Nucleus accumbens (tissue), 56 donors: Measurements from ENCODE around the gene SLC16A13.

Experiments used
- DNase-seq, 56 donors: peaks; one replicate each; lab custom pipeline; 2025; lab: John Stamatoyannopoulos, UW

The SLC16A13 gene

GRCh38 chr17:7011415-7011814 is 24.4 kb upstream of the SLC16A13 start:
- DNase-seq = no peak

- no peak for DNase-seq
Measured at GRCh38 chr17:7011942-7012254, 23.9 kb upstream of the SLC16A13 start.

GRCh38 chr17:7014261-7014994 is 21.4 kb upstream of the SLC16A13 start:
- DNase-seq = peak; percentile 78 to 98 (median 96)

GRCh38 chr17:7014995-7015958 is 20.5 kb upstream of the SLC16A13 start:
- peak in 8 of 56 donors; percentile 51 to 93 (median 84) for DNase-seq

GRCh38 chr17:7016418-7016817 is 19.4 kb upstream of the SLC16A13 start:
- DNase-seq = no peak

- DNase-seq = no peak
Measured at GRCh38 chr17:7016886-7017826, 18.7 kb upstream of the SLC16A13 start.

GRCh38 chr17:7017827-7018200 is 18.0 kb upstream of the SLC16A13 start:
- DNase-seq = no peak

GRCh38 chr17:7018331-7018964 is 17.4 kb upstream of the SLC16A13 start:
- peak in 10 of 56 donors; percentile 7 to 43 (median 18) for DNase-seq

- no peak for DNase-seq
Measured at GRCh38 chr17:7019367-7019766, 16.4 kb upstream of the SLC16A13 start.

GRCh38 chr17:7019839-7020519 is 15.8 kb upstream of the SLC16A13 start:
- peak in 19 of 56 donors; percentile 12 to 69 (median 28) for DNase-seq

GRCh38 chr17:7020894-7021664 is 14.7 kb upstream of the SLC16A13 start:
- DNase-seq = no peak

- DNase-seq = peak in 38 of 56 donors; percentile 10 to 81 (median 44)
Measured at GRCh38 chr17:7021993-7022778, 13.6 kb upstream of the SLC16A13 start.

GRCh38 chr17:7022781-7023571 is 12.8 kb upstream of the SLC16A13 start, which contains the start of gene BCL6B:
Gene BCL6B (plus strand): TSS chr17:7023050. CDS start chr17:7023672, 622 bp downstream.
- DNase-seq = no peak

- peak in 48 of 56 donors; percentile 23 to 91 (median 63) for DNase-seq
Measured at GRCh38 chr17:7023576-7024401, 12.0 kb upstream of the SLC16A13 start.

- DNase-seq = no peak
Measured at GRCh38 chr17:7024402-7024785, 11.4 kb upstream of the SLC16A13 start.

GRCh38 chr17:7025245-7025644 is 10.6 kb upstream of the SLC16A13 start:
- DNase-seq = no peak
